Measurements from ENCODE around the gene KRT15. TPM values are rescaled to one million over a fixed set of nuclear protein-coding genes. Genes with fewer than 3 reads are reported as not detected.
A peak's percentile ranks its signal among the peaks of the same experiment; 100 is the strongest.

KRT15 gene
- total and polyA plus RNA-seq, 9 of the 15 experiments (the other 6 are each of a cell fraction or from before 2014, with no cell fraction given), result 0.28 to 4.4 (median 0.56) TPM

- TF ChIP-seq ZBTB40 (IDR thresholded peaks at IDR 0.05) (no peak), ZBTB40 (CRISPR knock-in tag; IDR thresholded peaks at IDR 0.05) (no peak), CC2D1A (IDR thresholded peaks at IDR 0.05) (no peak), SMARCE1 (IDR thresholded peaks at IDR 0.05) (0 out of 2 replicates have a peak, but pooled peaks have one; percentile 19), HDAC1 (IDR thresholded peaks at IDR 0.05) (peak in 1 of 2 experiments; percentile 41; a peak in 1 of 4 replicates), MTA2 (IDR thresholded peaks at IDR 0.05; ENCODE audit: low read depth) (0 out of 2 replicates have a peak, but pooled peaks have one; percentile 10), ATF3 (IDR thresholded peaks at IDR 0.05) (peak; percentile 36; the same call in 1 of the 2 replicates), ATF3 (CRISPR knock-in tag; conservative IDR thresholded peaks at IDR 0.05) (no peak), ZNF197 (CRISPR knock-in tag; IDR thresholded peaks at IDR 0.05; ENCODE audit: low read depth) (no peak), RHOXF2B (CRISPR knock-in tag; conservative IDR thresholded peaks at IDR 0.05) (no peak), DPF2 (IDR thresholded peaks at IDR 0.05) (peak; percentile 43; the same call in 1 of the 2 replicates), MCM7 (IDR thresholded peaks at IDR 0.05) (no peak), TBP (optimal IDR thresholded peaks at IDR 0.05; ENCODE audit: low read depth, low read length) (peak; percentile 57), CSDE1 (IDR thresholded peaks at IDR 0.05) (no peak), NR2C2 (CRISPR knock-in tag; IDR thresholded peaks at IDR 0.05) (no peak), NR2C2 (tag; IDR thresholded peaks at IDR 0.05) (no peak)
- TF ChIP-seq, protein P1, sequence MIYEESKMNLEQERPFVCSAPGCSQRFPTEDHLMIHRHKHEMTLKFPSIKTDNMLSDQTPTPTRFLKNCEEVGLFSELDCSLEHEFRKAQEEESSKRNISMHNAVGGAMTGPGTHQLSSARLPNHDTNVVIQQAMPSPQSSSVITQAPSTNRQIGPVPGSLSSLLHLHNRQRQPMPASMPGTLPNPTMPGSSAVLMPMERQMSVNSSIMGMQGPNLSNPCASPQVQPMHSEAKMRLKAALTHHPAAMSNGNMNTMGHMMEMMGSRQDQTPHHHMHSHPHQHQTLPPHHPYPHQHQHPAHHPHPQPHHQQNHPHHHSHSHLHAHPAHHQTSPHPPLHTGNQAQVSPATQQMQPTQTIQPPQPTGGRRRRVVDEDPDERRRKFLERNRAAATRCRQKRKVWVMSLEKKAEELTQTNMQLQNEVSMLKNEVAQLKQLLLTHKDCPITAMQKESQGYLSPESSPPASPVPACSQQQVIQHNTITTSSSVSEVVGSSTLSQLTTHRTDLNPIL (CRISPR knock-in tag; IDR thresholded peaks at IDR 0.05), result no peak
- TF ChIP-seq, protein P2, sequence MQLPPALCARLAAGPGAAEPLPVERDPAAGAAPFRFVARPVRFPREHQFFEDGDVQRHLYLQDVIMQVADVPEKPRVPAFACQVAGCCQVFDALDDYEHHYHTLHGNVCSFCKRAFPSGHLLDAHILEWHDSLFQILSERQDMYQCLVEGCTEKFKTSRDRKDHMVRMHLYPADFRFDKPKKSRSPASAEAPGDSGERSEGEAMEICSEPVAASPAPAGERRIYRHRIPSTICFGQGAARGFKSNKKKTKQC (CRISPR knock-in tag; IDR thresholded peaks at IDR 0.05), result no peak
Measured at GRCh38 chr17:41540921-41541625, 22.4 kb upstream of the KRT15 start (continued).
